AG09319 (cell line): ENCODE measurements around the gene KIF3C.
"Not testable (repeated sequence)": the region's sequence is repeated elsewhere in the genome, so short reads cannot be mapped to it uniquely, and the experiment has no call there.

Experiments
- DNase-seq: peaks from one replicate; pipeline ENCODE4 v3.0.0-alpha.2; 2010; ENCODE audit warnings: low read depth; ENCODE audit errors: extremely low read depth
- TF ChIP-seq, protein P1 (sequence below): IDR thresholded peaks from 2 replicates; pipeline ENCODE4 v1.5.1; 2011; ENCODE audit warnings: low read depth, mild to moderate bottlenecking, inconsistent platforms, low read length, moderate library complexity

KIF3C gene

DNA sequence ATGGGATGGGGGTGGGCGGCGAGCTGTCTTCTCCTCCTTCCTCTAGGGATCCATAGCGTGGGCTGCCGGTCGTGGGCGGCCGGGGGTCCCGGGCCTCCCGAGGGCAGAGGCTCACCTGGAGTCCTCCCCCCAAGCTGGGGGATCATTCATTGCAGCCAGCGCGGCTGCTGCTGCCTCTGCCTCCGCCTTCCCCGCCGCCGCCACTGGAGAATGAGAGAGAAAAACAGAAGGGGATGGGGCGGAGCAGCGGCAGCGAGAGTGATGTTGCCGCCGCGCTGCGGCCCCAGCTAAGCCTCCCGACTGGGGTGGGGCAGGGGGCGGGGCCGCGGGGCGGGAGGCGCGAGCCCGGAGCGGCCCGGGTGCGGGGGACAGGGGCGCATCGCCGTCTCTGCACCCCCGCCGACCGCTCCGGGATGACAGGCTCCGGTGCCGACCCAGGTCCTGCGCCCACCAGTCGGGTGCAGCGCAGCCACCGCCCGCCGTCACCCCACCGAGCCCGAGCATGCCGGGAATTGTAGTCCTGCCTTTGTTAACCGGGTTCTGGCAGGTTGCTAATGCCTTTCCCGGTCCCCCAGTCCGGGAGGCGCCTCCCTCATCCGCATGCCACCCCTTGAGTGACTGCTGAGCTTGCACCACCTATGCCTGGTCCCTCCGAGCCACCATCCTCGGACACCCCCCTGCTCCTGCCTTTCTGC, at the start of gene KIF3C:
KIF3C (minus strand) TSS at position 225 of the 695 bp plus-strand sequence. CDS start 580 bp downstream, outside the sequence.
- no peak for DNase-seq
- TF ChIP-seq, protein P1, sequence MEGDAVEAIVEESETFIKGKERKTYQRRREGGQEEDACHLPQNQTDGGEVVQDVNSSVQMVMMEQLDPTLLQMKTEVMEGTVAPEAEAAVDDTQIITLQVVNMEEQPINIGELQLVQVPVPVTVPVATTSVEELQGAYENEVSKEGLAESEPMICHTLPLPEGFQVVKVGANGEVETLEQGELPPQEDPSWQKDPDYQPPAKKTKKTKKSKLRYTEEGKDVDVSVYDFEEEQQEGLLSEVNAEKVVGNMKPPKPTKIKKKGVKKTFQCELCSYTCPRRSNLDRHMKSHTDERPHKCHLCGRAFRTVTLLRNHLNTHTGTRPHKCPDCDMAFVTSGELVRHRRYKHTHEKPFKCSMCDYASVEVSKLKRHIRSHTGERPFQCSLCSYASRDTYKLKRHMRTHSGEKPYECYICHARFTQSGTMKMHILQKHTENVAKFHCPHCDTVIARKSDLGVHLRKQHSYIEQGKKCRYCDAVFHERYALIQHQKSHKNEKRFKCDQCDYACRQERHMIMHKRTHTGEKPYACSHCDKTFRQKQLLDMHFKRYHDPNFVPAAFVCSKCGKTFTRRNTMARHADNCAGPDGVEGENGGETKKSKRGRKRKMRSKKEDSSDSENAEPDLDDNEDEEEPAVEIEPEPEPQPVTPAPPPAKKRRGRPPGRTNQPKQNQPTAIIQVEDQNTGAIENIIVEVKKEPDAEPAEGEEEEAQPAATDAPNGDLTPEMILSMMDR, result no peak

DNA sequence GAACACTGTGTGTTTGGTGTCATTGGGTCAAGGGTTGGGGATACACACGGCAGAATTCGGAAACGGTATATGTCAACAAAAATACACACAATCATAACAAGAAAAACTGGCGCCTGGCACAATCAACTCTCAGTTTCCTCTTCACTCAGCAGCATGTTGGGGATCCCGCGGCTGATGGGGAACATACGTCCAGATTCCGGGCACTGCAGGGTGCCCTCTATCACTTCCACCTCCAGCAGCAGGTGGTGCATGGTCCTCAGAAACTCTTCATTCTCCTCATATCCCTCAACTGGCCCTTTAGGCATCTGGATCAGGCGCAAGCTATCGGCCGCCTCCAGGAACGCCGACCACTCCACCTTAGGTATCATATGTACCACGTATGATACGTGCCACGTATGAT, 45.8 kb upstream of the KIF3C start:
- not testable (repeated sequence) for DNase-seq

DNA sequence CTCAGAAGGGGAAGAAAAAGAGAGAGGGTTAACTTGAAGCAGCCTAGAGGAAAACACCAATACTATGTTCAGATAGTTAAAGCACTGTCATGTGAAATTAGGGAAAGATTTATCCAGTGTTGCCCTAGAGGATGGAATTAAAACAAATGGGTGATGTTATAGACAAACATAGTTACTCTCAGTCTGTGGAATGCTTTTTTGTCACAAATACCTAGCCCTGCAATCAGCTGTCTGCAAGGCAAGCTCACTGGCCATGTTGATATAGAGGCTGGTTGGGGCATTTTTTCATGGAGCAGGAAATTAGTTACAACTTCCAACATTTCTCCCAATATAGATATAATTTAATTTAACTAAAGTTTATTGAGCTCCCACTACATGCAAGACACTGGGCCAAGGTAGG, 43.2 kb upstream of the KIF3C start:
- no peak for DNase-seq
- TF ChIP-seq, protein P1, result no peak

DNA sequence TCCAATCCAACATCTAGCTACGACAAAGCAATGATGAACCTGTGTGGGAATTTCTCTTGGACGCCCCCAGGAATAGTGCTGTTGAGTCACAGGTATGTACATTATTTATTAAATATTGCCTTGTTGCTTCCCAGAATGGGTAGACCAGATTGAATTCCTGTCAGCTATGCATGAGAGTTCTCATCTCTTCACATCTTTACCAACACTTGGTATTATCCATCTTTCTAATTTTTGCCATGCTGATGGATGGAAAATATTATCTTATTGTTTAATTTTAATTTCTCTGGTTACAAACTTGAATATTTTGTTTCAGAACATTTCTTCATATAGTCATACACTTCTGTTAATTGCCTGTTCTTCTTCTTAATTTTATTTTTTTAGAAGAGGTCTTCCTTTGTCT, 42.0 kb upstream of the KIF3C start:
- no peak for DNase-seq
- TF ChIP-seq, protein P1, result no peak

DNA sequence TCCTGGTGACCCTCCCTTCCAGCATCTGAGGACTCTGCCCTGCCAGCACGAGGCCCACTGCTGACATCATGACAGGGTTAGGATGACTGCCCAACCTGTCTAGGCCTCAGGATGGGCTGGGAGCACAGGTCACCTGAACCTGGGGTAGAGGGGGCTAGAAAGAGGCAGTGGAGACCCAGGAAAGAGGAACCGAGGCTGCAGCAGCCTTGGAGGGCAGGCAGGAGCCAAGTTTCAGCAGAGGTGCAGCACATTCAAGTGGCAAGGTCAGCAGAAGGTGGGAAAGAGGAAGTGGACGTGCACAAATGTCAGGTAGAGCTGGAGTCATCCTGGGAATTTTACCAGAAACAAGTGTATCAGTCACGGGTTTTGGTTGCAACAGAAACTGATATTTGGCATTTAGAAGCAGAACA, 37.9 kb upstream of the KIF3C start:
- TF ChIP-seq, protein P1, result no peak
- no peak for DNase-seq

DNA sequence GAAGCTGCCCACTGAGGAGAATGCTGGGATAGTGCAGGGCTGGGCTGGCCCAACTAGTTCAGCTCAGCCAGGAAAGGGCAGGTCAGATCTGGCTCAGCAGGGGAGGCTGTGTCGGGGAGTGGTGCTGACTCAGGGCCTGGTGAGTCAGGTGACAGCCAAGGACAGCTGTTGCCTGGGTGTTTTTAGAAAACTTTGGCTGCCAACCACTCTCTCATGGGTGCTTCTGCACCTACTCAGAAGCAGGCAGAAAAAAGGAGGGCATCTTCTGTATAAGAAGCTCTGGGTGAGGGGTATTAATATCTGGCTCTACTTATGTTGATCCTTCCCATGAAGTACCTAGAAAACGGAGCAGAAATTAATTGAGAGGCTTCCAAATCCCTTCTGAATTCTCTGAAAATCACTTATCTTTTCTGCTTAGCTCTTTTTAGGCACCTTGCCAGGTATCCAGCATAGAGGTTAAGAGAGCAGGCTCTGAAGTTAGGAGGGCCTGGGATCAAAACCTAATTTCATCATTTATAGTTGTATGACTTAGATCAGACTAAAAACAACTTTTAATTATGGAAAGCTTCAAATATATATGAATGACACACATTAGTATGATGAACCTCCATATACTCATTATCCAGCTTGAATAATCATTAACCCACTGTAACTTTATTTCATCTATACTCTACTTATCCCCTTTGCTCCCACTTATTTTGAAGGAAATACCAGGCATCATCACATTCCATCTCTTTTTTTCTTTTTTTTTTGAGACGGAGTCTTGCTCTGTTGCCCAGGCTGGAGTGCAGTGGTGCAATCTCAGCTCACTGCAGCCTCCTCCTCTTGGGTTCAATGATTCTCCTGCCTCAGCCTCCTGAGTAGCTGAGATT, 36.1 kb upstream of the KIF3C start:
- TF ChIP-seq, protein P1, result no peak
- DNase-seq, result peak; percentile 52

DNA sequence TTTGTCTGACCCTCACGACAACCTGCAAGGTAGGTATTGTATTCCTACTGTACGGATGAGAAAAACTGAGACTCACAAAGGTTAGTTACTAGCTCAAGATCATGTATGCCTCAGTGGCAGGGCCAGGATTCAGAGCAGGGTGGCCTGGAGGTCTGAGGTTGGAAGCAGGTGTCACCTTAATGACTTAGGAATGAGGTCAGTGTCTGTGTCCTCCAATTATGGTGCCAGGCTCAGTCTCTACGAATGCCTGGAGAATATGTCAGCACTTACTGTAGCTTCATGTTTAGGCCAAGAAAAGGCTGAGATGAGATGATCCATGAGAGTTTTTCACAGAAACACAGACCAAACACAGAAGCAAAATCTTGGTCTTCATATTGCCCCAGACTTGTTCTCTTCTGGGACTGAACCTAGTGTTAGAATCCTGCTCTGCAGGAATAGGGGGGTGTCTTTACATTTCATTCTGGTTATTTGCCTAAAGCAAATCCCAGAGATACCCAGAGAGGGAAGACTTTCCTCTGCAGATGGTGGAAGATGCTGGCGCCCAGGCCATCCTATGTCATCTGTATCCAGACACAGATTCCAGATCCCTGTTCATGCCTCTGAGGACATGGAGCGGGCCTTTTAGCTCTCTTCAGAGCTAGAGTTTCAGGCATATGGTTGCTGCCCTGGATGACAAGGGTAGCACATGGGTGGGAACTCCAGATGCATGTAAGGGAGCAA, 35.3 kb upstream of the KIF3C start:
- TF ChIP-seq, protein P1, result no peak
- no peak for DNase-seq

DNA sequence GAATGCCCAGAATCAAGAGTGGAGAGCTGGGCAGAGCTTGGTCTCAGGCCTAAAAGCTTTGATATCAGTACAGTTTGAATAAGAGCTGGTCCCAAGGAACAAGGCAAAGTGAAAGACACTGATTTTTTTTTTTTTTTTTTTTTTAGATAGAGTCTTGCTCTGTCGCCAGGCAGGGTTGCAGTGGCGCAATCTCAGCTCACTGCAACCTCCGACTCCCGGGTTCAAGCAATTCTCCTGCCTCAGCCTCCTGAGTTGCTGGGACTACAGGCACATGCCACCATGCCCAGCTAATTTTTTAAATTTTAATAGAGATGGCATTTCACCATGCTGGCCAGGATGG, 34.4 kb upstream of the KIF3C start:
- DNase-seq, result not testable (repeated sequence)
